HEK293T (cell line): ENCODE measurements around the gene SLC25A33.

ENCODE experiments used
- CTCF ChIA-PET: fragments of 350-600 bp; formaldehyde crosslinking; extraction: SDS; loops from one replicate; lab custom pipeline; 2021; ENCODE audit warnings: antibody characterized with exemption, inconsistent platforms; lab: Yijun Ruan, JAX
- POLR2A ChIA-PET: fragments of 350-600 bp; formaldehyde crosslinking; extraction: SDS; loops from one replicate; lab custom pipeline; 2020; ENCODE audit warnings: antibody characterized with exemption, inconsistent platforms; lab: Yijun Ruan, JAX
- DNase-seq: peaks from one replicate; pipeline ENCODE4 v3.0.0; 2012; ENCODE audit warnings: mixed read lengths; ENCODE audit errors: extremely low spot score
- ARNT ChIP-seq: fragments of 450-650 bp; IDR thresholded peaks from 2 replicates; pipeline ENCODE4 v1.6.1; 2017; ENCODE audit warnings: mild to moderate bottlenecking
- BHLHE40 ChIP-seq: fragments of 450-650 bp; IDR thresholded peaks from 2 replicates; pipeline ENCODE4 v1.6.1; 2016; ENCODE audit warnings: mild to moderate bottlenecking, moderate library complexity, borderline replicate concordance
- CTBP1 ChIP-seq: fragments of 450-650 bp; IDR thresholded peaks from 2 replicates; pipeline ENCODE4 v1.6.1; 2016; ENCODE audit warnings: borderline replicate concordance
- ELF4 ChIP-seq: fragments of 450-650 bp; IDR thresholded peaks from 2 replicates; pipeline ENCODE4 v1.6.1; 2017; ENCODE audit warnings: antibody characterized with exemption
- FOXA1 ChIP-seq: fragments of 450-650 bp; IDR thresholded peaks from 2 replicates; pipeline ENCODE4 v1.6.1; 2016; ENCODE audit warnings: mild to moderate bottlenecking
- FOXK2 ChIP-seq: fragments of 450-650 bp; IDR thresholded peaks from 2 replicates; pipeline ENCODE4 v1.6.1; 2016; ENCODE audit warnings: mild to moderate bottlenecking
- FOXM1 ChIP-seq: fragments of 450-650 bp; IDR thresholded peaks from 2 replicates; pipeline ENCODE4 v1.6.1; 2017; ENCODE audit warnings: mild to moderate bottlenecking, borderline replicate concordance
- HDGF ChIP-seq: fragments of 450-650 bp; IDR thresholded peaks from 2 replicates; pipeline ENCODE4 v1.6.1; 2017; ENCODE audit warnings: antibody characterized with exemption, borderline replicate concordance
- L3MBTL2 ChIP-seq: fragments of 450-650 bp; conservative IDR thresholded peaks from 2 replicates; pipeline ENCODE4 v1.6.1; 2016; ENCODE audit warnings: mild to moderate bottlenecking
- LEF1 ChIP-seq: fragments of 450-650 bp; IDR thresholded peaks from 2 replicates; pipeline ENCODE4 v1.6.1; 2017; ENCODE audit warnings: mild to moderate bottlenecking, borderline replicate concordance
- NFRKB ChIP-seq: fragments of 450-650 bp; IDR thresholded peaks from 2 replicates; pipeline ENCODE4 v1.6.1; 2016; ENCODE audit warnings: mild to moderate bottlenecking, moderate library complexity
- SP1 ChIP-seq: fragments of 450-650 bp; IDR thresholded peaks from 2 replicates; pipeline ENCODE4 v1.6.1; 2017
- SUZ12 ChIP-seq: fragments of 450-650 bp; IDR thresholded peaks from 2 replicates; pipeline ENCODE4 v1.6.1; 2016; ENCODE audit warnings: mild to moderate bottlenecking
- TARDBP ChIP-seq: fragments of 450-650 bp; IDR thresholded peaks from 2 replicates; pipeline ENCODE4 v1.6.1; 2016
- ZNF384 ChIP-seq: fragments of 450-650 bp; IDR thresholded peaks from 2 replicates; pipeline ENCODE4 v1.6.1; 2016
- TF ChIP-seq, protein P1 (sequence below): fragments of 450-650 bp; IDR thresholded peaks from 2 replicates; pipeline ENCODE4 v1.6.1; 2016

The SLC25A33 gene

DNA sequence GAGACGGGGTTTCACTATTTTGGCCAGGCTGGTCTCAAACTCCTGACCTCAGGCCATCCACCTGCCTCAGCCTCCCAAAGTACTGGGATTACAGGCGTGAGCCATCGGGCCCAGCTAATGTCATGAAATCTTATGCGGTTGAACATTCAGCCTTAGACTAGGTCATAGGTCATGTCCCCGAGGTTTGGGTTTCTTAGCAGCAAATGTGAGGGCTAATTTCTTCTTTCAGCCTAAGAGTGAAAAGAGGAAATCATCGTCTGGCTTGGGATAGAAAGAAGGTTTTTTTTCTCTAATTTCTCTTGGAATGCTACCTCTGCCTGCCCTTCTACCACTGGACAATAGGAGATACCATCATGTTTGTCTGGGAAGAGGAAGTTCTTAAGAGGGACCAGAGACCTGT, 94.2 kb downstream of the SLC25A33 start:
- ChIA-PET CTCF (interaction anchor here (0.6 to 0.7 kb wide), 2 partner anchors 18 to 643 kb away, joined by 3 read pairs; no protein-coding TSS in a partner anchor), POLR2A (no interaction called here)
- DNase-seq, result no peak
- TF ChIP-seq FOXA1 (no peak), TARDBP (no peak), L3MBTL2 (no peak), HDGF (no peak), LEF1 (no peak), NFRKB (no peak), FOXK2 (no peak), ELF4 (no peak), ARNT (no peak), SP1 (no peak), BHLHE40 (no peak), ZNF384 (no peak), SUZ12 (no peak), CTBP1 (no peak), FOXM1 (no peak)
- TF ChIP-seq, protein P1, sequence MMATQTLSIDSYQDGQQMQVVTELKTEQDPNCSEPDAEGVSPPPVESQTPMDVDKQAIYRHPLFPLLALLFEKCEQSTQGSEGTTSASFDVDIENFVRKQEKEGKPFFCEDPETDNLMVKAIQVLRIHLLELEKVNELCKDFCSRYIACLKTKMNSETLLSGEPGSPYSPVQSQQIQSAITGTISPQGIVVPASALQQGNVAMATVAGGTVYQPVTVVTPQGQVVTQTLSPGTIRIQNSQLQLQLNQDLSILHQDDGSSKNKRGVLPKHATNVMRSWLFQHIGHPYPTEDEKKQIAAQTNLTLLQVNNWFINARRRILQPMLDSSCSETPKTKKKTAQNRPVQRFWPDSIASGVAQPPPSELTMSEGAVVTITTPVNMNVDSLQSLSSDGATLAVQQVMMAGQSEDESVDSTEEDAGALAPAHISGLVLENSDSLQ, result no peak

DNA sequence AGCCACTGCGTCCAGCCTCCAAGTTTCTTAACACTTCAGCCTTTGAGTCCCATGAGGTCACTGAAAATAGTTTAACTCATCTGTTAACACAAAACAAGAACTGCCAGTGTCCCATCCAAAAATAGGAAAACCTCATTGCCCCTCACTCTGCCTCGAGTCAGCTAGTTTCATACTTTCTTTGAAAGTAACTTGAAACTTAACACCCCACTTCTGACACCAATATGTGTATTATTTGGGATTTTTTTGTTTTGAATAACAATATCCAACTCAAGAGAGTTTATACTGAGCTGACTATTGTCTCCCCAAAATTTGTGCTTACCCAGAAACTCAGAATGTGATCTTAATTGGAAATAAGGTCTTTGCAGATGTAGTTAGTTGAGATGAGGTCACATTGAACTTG, 95.3 kb downstream of the SLC25A33 start:
- POLR2A ChIA-PET, result no interaction called here
- TF ChIP-seq BHLHE40, result no peak
- TF ChIP-seq TARDBP, result no peak
- TF ChIP-seq, protein P1, result no peak
- TF ChIP-seq ELF4, result no peak
- TF ChIP-seq SUZ12, result no peak
- no peak for TF ChIP-seq ARNT
- TF ChIP-seq NFRKB, result no peak
- no peak for TF ChIP-seq HDGF
- no peak for TF ChIP-seq L3MBTL2
- TF ChIP-seq SP1, result no peak
- no peak for TF ChIP-seq FOXM1
- no peak for TF ChIP-seq LEF1
- no peak for TF ChIP-seq FOXK2
- no peak for TF ChIP-seq ZNF384
- no peak for TF ChIP-seq FOXA1
- no peak for DNase-seq
- CTCF ChIA-PET, result no interaction called here
